Stimulated activated CD4-positive, alpha-beta T cell treated with anti-CD3 and anti-CD28 coated beads, TNF-alpha, amount 100 ng/mL, for 48 hours (primary cell): ENCODE results near the gene EFNA1.
A peak's percentile ranks its signal among the peaks of the same experiment; 100 is the strongest.

Experiments
- DNase-seq, 3 donors: peaks; one replicate each; pipeline ENCODE4 v3.0.0-alpha.2; 2020; ENCODE audit warnings: low read depth in 3 of 3

EFNA1 gene, protein sequence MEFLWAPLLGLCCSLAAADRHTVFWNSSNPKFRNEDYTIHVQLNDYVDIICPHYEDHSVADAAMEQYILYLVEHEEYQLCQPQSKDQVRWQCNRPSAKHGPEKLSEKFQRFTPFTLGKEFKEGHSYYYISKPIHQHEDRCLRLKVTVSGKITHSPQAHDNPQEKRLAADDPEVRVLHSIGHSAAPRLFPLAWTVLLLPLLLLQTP

DNA sequence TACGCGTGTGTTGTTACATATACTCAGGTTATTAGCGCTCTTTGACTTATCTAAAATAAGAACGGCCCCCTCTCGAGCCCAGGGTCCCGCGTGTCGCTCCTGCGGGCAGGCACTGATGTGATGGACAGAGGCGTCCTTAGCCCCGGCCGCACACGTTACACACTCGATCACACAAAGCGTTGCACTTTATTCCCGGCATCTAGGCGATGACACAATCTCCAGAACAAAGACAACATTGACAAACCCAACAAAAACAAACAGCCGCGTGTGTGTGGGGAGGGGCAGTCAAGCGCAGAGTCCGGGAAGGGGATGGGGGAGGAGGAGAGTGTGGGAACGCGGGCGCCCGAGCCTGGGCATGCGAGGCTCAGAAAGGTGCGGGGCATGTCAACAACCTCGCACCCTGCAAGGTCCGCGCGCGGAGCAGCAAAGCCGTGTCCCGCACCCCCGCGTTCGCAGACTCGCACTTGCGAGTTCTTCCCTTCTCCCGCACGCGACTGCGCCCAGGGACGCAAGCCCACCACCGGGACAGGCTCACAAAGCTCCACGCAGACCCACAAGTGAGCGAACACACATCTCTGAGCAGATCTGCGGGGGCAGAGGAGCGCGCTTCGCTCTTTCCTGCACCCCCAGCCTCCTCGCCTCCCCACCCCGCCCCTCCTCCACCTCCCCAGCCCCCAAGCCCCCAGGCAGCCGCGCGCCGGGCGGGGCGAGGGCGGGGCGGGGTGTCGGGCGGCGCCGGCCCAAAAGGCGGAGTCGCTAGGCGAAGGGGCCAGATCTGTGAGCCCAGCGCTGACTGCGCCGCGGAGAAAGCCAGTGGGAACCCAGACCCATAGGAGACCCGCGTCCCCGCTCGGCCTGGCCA is at the start of gene EFNA1:
TSS of gene EFNA1 (plus strand) at position 772 of the 862 bp plus-strand sequence. CDS start 102 bp downstream, outside the sequence.
- peak in 1 of 3 donors; percentile 38 for DNase-seq

DNA sequence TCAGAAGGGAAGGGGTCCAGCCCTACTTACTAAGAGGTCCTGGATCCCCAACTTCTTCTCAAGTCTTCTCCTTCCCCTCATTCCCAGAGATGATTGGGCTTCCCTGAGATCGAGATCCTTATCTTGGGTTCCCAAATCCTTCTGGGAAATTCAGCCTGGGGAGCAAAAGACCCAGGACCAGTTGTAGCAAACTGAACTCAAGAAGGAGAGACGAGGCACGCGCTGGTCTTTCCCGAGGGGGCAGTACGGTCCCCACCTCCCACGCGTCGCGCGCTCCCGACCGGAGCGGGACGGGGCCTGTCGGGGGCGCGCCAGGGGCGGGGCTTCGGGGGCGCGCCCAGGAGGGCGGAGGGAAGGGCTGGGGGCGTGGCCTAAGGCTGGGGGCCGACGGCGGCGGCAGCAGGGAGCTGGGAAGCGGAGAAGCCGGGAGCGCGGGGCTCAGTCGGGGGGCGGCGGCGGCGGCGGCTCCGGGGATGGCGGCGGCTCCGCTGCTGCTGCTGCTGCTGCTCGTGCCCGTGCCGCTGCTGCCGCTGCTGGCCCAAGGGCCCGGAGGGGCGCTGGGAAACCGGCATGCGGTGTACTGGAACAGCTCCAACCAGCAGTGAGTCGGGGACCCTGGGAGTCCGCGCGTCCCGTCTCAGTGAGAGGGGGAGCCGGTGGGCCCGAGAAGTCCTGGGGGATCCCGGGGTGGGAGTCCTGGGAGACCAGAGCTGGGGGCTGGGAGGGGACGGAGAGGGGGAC is 49.0 kb upstream of the EFNA1 start, which contains the start of gene EFNA3:
TSS of gene EFNA3 (plus strand) at position 369 of the 741 bp plus-strand sequence. CDS start at position 474, 105 bp downstream.
- peak in 1 of 3 donors; percentile 63 for DNase-seq

DNA sequence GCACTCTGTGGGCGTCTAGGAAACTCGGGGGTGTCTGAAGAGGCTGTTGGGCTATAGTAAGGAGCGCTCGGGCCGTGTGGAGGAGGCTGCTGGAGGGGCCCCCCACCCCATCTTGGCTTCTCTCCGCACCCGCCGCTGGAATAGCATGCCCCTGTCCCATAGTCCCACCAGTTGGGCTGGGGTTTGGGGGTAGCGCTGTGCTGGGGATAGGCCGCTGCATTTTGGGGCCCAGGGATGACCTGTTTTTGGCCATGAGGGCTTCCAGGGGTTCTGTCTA is 48.5 kb upstream of the EFNA1 start:
- DNase-seq = no peak

DNA sequence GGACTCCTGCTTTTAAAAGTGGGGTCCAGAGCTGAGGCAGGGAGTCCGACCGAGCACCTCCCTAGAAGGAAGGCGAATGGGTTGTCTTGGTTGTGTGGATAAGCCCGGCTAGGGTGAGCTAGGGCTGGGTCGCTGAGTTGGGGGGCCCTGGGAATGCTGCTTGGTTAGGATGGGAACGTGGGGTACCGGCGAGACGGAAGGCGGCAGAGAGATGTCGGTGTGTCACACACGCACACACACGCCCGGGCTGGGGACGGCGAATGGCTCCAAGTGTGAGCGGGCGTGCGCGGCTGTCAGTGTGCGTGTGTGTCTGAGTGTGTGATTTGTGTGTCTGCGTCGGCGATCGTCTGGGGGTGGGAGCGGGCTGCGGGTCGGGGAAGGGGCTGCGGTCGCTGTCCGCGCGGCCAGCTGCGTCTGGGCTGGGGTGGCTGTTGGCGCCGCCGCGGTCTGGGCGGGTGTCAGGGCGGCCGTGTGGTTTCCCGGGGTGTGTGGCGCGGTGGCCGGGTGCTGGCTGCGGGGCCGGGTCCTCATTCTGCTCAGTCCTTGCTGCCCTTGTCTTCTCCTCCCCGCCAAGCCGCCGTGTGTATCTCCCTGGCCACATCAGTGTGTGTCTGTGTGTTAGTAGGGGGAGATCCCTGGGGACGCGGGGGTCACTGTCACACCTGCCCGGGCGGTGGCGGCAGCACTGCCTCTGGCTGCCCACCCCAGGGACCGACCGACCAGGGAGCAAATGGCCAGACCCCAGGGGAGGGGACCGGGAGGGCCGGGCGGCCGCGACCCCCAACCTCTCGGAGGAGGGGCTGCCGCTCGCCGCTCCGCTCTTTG is 48.0 kb upstream of the EFNA1 start:
- no peak for DNase-seq

DNA sequence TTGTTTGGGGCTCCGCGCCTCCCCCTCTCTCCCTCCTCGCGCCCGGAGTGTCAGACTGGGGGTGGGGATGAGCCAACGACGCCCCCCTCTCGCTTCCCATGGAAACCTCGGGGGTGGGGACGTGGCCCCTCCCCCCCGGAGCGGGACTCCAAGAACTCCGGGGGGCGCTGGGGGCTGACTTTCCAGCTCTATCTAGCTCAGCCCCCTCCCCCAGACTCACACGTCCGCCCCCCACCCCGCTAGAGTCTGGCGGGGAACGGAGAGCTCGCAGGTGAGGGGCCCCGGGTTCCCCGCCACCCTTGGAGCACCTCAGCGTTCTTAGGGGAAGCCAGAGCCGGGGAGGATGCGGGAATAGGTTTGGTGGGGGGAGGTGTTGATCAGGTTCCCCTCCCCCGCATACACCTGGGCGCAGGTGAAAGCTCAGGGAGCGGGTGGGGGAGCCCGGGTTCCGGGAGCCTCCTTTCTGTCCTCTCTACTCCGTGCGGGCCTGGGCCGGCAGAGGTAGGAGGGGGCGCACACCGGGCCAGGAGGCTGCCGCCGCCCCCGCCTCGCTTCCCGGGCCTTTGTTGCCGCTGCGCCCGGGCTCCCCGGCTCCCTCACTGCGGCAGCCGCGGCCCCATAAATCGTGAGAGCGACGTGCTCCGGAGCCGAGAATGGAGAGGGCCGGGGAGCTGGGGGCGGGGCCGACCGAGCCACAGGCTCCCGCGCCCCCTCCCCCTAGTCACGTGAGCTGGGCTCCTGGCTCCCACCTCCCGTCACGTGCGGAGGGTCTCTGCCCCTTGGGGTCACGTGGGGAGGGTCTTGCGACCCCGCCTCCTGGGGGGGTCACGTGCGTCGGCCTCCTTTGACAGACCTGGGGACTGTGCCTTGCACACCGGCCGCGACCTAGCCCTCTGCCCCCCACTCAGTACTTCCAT is 47.1 kb upstream of the EFNA1 start:
- DNase-seq = no peak

DNA sequence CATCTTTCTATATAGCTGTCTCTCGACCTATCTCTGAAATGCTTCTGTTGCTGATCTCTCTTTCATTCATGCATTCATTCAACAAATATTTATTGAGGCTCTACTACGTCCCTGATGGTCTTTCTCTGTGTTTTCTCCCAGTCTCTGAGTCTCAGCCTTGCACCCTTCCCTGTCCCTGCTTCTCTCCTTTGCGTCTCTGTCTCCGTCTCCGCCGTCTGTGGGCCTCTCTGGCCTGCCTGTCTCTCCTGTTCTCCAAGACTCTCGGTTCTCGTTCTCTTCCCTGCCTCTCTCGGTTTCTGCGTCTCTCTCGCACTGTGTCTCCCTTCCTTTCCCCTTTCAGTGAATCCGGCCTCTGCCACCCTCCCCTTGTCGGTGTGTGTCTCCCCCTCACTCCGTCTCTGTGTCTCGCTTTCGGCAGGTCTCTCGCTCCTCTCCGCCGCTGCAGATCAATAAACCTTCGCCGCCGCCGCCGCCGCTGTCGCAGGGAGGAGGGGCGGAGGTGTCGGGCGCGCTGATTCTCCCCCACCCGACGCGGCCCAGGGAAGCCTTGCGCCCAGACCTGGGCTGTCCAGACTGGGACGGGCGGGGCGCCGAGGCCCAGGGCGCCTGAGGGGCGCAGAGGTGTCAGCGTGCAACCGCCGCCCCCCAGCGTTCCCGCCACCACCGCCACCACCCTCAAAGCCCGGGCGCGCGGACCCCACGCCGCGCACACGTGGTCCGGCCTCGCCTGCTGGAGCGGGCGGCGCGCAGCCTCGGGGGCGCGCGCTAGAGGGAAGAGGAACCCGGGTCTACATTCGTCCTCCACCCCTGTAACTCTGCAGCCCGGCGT is 46.0 kb upstream of the EFNA1 start:
- DNase-seq = no peak

DNA sequence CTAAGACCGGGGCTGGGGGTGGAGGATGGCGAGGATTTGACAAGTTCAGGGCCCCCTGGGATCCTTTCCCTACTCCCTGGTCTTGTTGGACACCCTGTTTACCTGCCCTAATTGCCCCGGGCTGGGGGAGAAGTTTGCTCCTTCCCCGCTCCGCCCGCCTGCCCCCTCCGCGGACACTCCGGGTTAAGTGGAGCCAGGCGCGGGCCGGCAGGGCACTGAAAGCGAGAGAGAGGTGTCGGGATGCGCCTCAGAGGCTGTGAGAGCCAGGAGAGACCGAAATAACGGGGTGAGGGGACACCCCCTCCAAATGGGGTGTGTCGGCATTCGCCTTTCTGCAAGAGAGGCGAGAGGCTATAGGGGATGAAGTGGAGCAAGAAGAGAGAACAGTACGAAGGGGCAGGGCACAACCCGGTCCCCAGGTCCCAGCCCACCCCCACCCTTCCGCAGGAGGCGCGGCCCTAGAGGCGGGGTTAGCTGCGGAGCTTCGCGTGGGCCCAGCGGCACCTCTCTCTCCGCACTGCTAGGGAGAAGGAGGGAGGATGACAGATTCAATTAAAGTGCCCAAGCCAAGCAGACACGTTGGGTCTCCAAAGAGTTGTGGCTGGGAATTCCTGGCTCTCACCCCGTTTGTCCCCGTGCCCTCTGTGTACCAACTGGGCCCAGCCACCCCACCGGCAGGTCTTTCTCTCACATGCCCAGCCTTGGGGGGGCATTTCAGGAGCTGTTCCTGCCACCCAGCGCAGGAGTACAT is 45.2 kb upstream of the EFNA1 start:
- no peak for DNase-seq

DNA sequence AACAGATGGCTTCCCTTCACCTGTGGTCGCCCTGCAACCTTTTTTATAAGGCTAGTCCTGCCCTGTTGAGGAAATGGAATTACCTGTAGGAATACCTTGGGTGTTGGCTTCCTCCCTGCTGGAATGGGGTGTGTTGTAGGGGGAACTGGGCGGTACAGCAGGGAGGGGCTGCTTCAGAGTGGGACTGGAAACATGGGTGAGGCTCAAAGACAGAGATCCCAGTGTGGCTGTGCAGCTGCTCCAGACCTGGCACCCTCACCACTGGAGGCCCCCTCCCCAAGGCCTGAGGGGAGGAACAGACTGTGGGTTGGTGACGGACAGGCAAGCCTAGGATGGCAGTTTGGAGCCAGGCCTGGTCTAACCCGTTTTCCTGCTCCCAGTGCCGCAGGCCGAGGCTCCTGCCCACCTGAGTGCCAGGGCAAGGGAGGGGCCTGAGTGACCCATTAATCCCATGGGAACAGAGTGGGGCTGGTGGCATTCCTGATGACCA is 44.6 kb upstream of the EFNA1 start:
- no peak for DNase-seq

DNA sequence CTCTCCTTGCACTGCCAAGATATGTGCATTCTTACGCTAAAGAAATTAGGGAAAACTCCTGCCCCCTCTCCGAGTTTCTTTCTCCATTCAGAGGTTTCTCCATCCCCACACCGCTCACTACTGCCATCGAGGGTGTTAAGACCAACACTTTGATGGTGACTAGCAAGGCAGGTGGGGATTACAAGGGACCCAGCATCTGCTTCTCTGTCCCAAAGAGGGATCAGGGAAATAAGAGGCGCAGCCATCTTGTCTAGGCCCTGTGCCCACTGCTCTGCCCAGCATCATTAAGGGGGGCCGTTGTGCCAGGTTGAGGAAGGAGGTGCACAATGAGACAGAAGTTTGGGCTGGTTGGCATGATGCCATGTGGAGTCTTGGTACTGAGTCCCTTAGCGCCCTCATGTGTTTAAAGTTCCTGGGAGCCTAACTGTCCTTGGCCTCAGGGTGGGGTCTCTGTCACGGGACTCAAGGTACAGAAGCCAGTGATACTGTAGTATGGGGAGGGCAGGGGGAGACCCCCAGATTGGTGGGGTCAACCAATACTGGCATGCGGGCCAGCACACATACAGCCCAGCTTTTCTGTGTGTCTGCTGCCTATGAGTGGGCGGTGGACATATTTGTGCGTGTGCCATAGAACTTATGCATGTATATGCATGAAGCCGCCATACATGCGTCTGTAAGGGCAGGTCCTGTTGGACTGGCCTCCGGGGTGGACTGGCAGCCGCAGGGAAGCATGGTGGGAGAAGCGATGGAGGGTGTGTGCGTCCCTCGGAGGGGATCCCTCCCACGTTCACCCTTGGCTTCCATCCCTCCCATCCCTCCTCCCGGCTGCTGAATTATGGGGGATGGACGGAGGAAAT is 43.6 kb upstream of the EFNA1 start:
- no peak for DNase-seq

DNA sequence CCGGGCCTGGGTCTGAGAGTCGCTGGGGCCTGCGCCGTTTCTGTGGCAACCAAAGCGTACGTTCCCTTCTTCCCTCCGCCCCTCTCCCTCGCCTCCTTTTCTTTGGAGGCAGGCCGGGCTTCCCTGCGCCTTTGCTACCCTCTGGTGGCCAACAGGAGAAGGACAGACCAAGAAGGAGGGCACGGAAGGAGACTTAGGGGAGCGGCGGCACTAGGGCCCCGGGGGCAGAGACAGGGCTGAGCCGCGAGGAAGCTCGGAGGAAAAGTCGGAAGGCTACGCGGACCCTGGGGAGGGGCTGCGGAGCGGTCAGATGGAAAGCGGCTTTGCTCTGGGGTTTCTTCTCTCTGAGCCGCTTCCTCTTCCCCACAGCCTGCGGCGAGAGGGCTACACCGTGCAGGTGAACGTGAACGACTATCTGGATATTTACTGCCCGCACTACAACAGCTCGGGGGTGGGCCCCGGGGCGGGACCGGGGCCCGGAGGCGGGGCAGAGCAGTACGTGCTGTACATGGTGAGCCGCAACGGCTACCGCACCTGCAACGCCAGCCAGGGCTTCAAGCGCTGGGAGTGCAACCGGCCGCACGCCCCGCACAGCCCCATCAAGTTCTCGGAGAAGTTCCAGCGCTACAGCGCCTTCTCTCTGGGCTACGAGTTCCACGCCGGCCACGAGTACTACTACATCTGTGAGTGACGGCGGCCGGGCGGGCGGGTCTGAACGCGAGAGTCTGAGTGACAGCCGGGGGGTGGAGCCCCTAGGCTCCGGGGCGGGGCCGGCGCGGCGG is 42.8 kb upstream of the EFNA1 start:
- peak; percentile 83 to 94 (median 84) for DNase-seq

DNA sequence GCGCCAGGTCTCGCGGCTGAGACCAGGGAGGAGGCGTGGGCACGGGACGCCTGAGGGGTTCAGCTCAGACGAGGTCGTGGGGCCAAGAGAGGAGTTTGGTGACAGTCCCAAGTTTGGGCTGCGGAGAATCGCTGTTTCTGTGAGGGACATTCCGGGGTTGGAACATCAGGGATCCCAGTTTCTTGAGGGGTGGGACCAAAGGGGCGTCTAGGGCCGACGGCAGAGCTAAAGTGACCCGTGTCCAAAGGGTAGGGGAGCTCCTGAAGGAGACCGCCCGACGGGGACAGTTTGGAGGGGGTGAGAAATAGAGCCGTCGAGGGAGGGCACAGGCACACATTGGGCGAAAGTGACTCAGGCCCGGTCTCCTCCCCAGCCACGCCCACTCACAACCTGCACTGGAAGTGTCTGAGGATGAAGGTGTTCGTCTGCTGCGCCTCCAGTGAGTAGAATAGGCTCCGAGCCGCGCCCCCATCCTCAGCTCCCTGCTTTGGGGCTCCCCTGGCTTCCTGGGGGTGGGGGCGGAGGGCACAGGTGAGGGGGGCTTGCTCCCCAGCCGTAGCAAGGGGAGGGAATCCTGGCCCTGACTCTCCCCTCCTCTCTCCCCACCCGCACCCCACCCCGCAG is 42.1 kb upstream of the EFNA1 start:
- DNase-seq = peak; percentile 50 to 82 (median 77)

DNA sequence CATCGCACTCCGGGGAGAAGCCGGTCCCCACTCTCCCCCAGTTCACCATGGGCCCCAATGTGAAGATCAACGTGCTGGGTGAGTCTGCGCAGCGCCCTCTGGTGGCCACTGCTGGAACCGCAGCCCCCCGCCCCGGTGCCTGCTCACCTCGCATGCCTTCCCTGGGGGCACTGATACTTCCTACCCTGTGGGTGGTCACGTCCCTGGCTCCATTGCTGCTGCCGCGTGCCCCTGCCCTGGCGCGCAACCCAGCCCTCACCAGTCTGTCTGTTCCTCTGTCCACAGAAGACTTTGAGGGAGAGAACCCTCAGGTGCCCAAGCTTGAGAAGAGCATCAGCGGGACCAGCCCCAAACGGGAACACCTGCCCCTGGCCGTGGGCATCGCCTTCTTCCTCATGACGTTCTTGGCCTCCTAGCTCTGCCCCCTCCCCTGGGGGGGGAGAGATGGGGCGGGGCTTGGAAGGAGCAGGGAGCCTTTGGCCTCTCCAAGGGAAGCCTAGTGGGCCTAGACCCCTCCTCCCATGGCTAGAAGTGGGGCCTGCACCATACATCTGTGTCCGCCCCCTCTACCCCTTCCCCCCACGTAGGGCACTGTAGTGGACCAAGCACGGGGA is 41.4 kb upstream of the EFNA1 start:
- DNase-seq = peak; percentile 68 to 70 (median 69)

DNA sequence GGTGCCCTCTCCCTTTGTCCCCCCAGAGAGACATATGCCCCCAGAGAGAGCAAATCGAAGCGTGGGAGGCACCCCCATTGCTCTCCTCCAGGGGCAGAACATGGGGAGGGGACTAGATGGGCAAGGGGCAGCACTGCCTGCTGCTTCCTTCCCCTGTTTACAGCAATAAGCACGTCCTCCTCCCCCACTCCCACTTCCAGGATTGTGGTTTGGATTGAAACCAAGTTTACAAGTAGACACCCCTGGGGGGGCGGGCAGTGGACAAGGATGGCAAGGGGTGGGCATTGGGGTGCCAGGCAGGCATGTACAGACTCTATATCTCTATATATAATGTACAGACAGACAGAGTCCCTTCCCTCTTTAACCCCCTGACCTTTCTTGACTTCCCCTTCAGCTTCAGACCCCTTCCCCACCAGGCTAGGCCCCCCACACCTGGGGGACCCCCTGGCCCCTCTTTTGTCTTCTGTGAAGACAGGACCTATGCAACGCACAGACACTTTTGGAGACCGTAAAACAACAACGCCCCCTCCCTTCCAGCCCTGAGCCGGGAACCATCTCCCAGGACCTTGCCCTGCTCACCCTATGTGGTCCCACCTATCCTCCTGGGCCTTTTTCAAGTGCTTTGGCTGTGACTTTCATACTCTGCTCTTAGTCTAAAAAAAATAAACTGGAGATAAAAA is 40.7 kb upstream of the EFNA1 start:
- no peak for DNase-seq

DNA sequence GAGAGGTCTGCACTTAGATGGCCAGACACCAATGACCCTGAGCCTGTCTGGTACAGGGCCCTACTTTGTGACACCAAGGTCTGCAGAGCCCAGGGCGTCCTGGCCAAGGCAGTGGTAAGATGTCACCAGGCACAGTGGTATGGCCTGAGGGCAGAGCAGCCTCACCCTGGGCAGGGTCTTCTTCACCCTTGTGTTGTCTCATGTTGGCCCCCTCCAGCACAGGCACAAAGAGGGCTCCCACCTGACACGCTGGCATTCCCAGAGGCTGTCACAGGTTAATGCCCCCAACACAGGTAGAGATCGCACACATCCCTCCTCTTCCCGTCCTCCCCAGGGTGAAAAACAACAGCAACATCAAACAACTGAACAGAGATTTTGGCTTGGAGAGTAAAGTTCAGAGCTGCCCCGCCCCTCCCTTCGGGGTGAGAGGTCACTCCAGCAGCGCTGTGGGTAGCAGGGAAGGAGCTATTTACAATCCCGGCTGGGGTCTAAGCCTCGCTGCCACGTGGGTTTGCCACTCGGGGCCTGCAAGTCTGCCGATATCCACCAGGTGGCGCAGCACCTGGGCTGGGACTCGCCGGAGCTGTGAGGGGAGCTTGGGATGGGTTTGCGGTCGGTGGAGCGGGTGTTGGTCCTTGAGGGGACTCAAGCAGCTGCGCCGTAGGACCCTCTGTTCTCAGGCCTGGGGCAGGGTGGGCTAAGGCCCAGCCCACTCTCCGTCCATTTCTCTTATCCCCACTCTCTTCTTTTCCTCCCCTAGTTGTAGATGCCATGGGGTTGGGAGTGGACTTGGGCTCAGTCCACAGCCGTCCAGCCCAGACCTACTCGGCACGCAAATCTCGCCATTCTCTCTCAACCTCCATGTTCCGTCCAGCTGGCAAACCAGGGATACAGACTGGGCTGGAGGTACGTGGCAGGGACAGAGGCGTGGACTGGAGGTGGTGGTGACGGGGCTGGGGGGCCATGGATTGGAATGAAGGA is 36.3 kb upstream of the EFNA1 start:
- DNase-seq = peak; percentile 68 to 80 (median 73)
